Lower lobe of right lung (tissue), 2 donors: Measurements from ENCODE around the gene FKBP10. TPM values are rescaled to one million over a fixed set of nuclear protein-coding genes. Genes with fewer than 3 reads are reported as not detected.

Source experiments
- ATAC-seq, 2 donors: fragments of 200-7000 bp; cut with Tn5 transposase; one replicate each; pipeline ENCODE4 v1.9.1; 2020 to 2022; ENCODE audit warnings: mild to moderate bottlenecking in 2 of 2, moderate library complexity in 2 of 2
- DNase-seq: peaks from one replicate; pipeline ENCODE4 v3.0.0-alpha.2; 2020
- H3K27ac ChIP-seq: fragments of 200-600 bp; one replicate; pipeline ENCODE4 v1.8.0; 2022
- H3K27me3 ChIP-seq: fragments of 200-600 bp; one replicate; pipeline ENCODE4 v1.8.0; 2022; ENCODE audit warnings: low read depth
- H3K36me3 ChIP-seq: fragments of 200-600 bp; one replicate; pipeline ENCODE4 v1.8.0; 2022; ENCODE audit warnings: mild to moderate bottlenecking
- H3K4me1 ChIP-seq: fragments of 200-600 bp; one replicate; pipeline ENCODE4 v1.8.0; 2022
- H3K4me3 ChIP-seq: fragments of 200-600 bp; one replicate; pipeline ENCODE4 v1.8.0; 2022; ENCODE audit warnings: mild to moderate bottlenecking
- H3K9me3 ChIP-seq: fragments of 200-600 bp; one replicate; pipeline ENCODE4 v1.8.0; 2022
- CTCF ChIP-seq: fragments of 200-600 bp; IDR thresholded peaks from one replicate; pipeline ENCODE4 v1.8.0; 2022; ENCODE audit warnings: antibody characterized with exemption, mild to moderate bottlenecking
- intact Hi-C: fragments of 100-400 bp; cut with DNase I; formaldehyde crosslinking; loops from one replicate; pipeline ENCODE4 v1.11.0; 2022
- total RNA-seq: library from RNA; stranded (reverse); fragmentation: NEBNext Ultra II Directional; extraction: Animal tissue kit (Norgen Biotek cat#: 25700); gene quantifications from one replicate; pipeline ENCODE4 v1.2.1, GENCODE V29; 2021
- donor health status: DM: no; HTN: yes; CAD: no; lungs with severe emphysema.

The FKBP10 gene
- total RNA-seq, 1 donor from 2014 or later = 27.4 TPM

- Histone ChIP-seq H3K27ac (peak overlapping the region; percentile 93), H3K4me3 (peak overlapping the region; percentile 84), H3K36me3 (no peaks in the 10 kb centered on the region), H3K9me3 (no peaks in the 10 kb centered on the region), H3K27me3 (no peaks in the 10 kb centered on the region), H3K4me1 (peaks cover 64% of the 10 kb centered on the region)
- intact Hi-C loops = no loop called here
- TF ChIP-seq CTCF = no peak
- ATAC-seq = peak in 1 of 2 donors; percentile 17
- no peak for DNase-seq
Measured at GRCh38 chr17:41784207-41784744, 28.5 kb upstream of the FKBP10 start.

- no peak for ATAC-seq
- H3K27ac ChIP-seq = peak overlapping the region; percentile 93
- H3K9me3 ChIP-seq = no peaks in the 10 kb centered on the region
- no peaks in the 10 kb centered on the region for H3K27me3 ChIP-seq
- H3K36me3 ChIP-seq = no peaks in the 10 kb centered on the region
- H3K4me3 ChIP-seq = peak overlapping the region; percentile 84
- DNase-seq = no peak
- peaks cover 55% of the 10 kb centered on the region for H3K4me1 ChIP-seq
- no peak for TF ChIP-seq CTCF
- intact Hi-C loops = no loop called here
Measured at GRCh38 chr17:41785091-41785858, 27.5 kb upstream of the FKBP10 start.

GRCh38 chr17:41785859-41786226 is 27.0 kb upstream of the FKBP10 start:
- intact Hi-C loops = no loop called here
- DNase-seq (peak; percentile 82), ATAC-seq (peak; percentile 62 to 69)
- Histone ChIP-seq H3K27me3 (no peaks in the 10 kb centered on the region), H3K27ac (peak overlapping the region; percentile 93), H3K4me3 (peak overlapping the region; percentile 84), H3K36me3 (no peaks in the 10 kb centered on the region), H3K9me3 (no peaks in the 10 kb centered on the region), H3K4me1 (peaks cover 55% of the 10 kb centered on the region)
- TF ChIP-seq CTCF = no peak

- H3K9me3 ChIP-seq = no peaks in the 10 kb centered on the region
- peak within 1 kb of the TSS; percentile 84 for H3K4me3 ChIP-seq
- intact Hi-C loops = no loop called here
- no peaks in the 10 kb centered on the region for H3K36me3 ChIP-seq
- peak; percentile 96 to 97 for ATAC-seq
- peak; percentile 100 for DNase-seq
- peak within 1 kb of the TSS; percentile 93 for H3K27ac ChIP-seq
- peak; percentile 69 for TF ChIP-seq CTCF
- H3K27me3 ChIP-seq = no peaks in the 10 kb centered on the region
- peaks cover 51% of the 10 kb centered on the region for H3K4me1 ChIP-seq
Measured at GRCh38 chr17:41786227-41787020, 26.4 kb upstream of the FKBP10 start, which contains the start of gene JUP. TSS of gene JUP (minus strand) at chr17:41786711. CDS start at chr17:41771854, 14,857 bp downstream.

GRCh38 chr17:41787021-41787418 is 25.8 kb upstream of the FKBP10 start:
- Histone ChIP-seq H3K4me3 (peak overlapping the region; percentile 84), H3K9me3 (no peaks in the 10 kb centered on the region), H3K4me1 (peaks cover 49% of the 10 kb centered on the region), H3K27me3 (no peaks in the 10 kb centered on the region), H3K36me3 (no peaks in the 10 kb centered on the region), H3K27ac (no peak overlapping the region)
- ATAC-seq (no peak), DNase-seq (no peak)
- no peak for TF ChIP-seq CTCF
- intact Hi-C loops = no loop called here
